Stimulated activated CD4-positive, alpha-beta T cell treated with anti-CD3 and anti-CD28 coated beads, Interleukin-2, amount 100 ng/mL, for 24 hours (primary cell): ENCODE measurements around the gene SV2B.

Experiments
- DNase-seq, 2 donors: peaks; one replicate each; pipeline ENCODE4 v3.0.0-alpha.2; 2020

The SV2B gene

DNA sequence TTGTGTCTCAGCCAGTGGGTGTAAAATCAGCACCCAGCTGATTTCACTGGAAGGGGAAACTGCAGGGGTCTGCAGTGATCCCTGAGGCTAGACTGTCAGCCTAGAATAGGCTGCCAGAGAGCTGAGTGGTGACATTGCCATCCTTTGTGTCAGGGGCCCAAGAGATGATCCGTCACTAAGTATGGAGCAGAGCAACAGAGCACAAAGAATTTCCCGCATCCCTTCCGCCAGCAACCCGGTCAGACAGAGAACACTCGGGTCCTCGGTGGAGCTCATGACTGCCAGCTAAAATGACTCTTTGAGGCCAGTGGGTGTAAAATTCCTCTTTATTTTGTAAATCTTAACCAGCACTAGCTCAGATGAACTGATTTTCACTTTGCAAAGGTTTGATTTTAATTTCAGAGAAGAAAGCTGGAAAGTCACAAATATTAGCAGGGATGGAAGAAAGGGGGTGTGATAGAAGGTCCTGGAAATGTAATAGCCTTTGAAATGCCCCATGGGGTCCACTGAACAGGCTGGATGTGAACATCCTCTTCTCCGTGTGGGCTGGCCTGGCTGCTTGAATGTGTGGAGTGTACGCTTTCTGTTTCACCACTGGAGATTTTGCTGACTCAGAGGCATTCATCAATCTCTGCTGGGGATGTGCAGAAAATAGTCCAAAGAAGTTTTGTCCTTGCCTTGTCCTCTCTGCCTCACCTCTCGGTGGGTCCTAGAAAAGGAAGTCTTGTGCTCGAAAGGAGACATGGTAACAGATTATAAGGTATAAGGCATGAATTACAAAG lies 138.8 kb downstream of the SV2B start:
- no peak for DNase-seq

DNA sequence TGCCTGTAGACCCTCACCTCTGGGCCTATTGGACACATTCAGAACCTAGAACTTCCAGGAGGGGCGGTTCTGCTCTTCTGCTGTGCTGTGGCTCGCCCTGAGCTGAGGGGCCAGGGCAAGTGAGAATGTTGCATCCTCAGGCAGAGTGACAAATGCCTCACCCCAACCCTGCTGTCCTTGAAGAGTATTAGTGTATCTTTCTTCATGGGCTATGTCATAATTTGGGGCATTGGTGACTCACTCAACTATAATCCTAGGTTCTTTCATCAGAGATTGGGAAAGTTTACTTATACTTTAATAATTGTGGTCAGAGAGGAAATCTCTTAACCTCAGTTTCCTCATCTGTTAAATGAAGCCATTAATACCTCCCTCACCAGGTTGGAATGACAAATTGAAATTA lies 143.8 kb downstream of the SV2B start:
- DNase-seq = no peak

DNA sequence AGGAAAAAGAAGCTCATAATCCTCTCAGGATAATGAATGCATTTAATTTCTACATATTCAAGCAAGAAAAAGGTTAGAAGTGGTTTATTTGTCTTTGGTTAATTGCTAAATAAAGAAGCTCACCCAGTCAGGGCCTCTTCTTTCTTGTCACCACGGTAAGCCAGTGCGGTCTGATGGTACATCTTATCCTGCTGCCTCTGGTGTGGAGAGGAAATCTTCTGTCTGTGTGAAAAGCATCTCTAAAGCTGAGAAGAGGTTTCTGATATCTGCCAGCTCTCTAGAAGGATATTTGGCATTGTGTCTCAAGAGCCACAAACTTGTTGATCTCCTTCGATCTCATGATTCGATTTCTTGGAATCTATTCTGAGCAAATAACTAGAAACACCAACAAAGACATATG lies 144.9 kb downstream of the SV2B start:
- no peak for DNase-seq

DNA sequence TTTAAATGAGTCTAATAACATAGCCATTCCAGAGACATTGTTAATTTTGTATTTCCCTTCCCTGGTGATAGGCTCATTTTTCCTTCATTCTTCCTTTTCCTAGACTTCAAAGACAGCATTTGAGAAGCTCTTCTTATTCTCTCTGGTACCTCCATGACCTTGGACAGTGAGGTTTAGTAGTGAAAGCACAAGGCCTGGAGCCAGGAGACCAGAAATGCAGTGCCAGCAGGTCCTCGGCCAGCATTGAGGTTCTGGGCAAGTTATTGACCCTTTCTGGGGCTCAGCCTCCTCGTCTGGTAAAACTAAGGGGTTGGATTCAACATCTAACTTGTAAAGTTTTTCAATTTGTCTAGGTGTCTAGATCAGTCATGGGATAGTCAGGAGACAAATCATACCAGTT lies 146.9 kb downstream of the SV2B start:
- DNase-seq = no peak

DNA sequence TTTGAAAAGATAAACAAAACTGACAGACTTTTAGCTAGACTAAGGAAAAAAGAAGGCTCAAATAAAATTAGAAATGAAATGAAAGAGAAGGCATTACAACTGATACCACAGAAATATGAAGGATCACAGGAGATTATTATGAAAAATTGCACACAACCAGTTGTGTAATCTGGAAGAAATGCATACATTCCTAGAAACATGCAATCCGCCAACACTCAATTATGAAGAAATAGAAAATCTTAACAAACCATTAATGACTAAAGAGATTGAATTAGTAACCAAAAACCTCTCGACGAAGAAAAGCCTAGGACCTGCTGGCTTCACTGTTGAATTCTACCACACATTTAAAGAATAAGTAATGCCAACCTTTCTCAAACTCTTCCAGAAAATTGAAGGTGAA lies 149.5 kb downstream of the SV2B start:
- no peak for DNase-seq

DNA sequence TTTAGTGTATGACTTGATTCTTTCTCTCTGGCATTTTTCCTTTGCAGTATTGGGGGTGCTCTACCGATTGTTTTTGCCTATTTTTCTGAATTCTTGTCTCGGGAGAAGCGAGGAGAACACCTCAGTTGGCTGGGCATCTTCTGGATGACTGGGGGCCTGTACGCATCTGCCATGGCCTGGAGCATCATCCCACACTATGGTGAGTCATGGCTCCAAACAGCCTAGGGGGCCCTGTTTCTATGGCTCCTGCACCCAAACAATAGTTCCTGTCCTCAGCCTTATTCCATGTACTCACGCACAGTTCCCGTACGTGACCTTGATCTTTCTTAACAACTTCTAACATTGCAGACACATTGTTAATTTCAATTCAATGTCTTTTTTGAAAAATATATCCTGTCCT lies 152.3 kb downstream of the SV2B start:
- DNase-seq = no peak

DNA sequence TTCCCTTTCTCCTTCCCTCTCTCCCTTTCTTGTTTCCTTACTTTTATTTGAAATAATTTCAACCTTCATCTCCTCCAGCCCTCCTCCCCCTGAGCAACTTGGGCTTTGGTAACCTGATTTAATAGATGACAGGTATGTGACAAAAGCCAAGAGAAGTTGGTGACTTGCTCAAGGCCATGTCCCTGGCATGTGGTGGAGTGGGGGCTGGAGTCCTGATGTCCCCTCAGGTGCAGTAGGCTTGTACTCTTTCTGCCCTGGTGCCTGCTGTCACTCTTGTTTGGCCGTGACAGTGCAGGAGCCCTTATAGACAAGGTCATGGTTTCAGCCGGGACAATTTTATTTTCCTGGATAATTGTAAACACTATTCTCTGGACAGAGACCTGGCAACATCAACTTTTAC lies 152.7 kb downstream of the SV2B start:
- no peak for DNase-seq

DNA sequence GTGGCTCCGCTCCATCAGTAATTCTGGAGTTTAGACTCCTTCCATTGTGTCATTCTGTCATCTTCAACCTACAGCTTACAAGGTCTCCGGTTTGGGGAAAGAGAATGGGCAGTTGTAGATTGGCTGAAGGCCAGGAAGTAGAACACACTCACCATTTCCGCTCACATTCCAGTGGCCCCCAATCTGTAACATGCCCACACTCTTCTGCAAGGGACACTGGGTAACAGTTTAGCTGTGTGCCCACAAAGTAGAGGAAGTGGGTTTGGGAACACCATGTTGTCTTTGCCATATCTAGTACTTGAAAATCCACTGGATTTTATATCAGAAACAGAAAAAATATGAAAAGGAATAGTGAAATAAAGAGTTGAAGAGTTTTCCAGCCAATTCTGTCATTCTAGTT lies 153.5 kb downstream of the SV2B start:
- DNase-seq = no peak

DNA sequence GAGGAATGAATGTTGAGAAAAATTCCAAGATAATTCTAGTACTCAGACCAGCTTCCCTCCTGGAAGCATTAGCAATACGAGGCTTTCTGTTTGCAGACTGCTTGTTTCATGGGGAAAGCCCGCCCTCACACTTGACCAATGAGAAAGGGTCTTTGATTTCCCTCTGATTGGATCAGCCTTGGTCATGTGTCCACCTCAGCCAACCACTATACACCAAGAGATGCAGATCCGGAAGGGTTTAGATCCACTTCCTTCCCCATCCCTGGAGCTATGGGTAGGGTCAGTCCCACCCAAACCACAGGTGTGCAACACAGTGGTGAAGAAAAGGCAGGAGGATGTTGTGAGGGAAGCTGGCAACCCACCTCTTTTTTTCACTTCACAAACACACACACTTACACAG lies 154.7 kb downstream of the SV2B start:
- DNase-seq = no peak

DNA sequence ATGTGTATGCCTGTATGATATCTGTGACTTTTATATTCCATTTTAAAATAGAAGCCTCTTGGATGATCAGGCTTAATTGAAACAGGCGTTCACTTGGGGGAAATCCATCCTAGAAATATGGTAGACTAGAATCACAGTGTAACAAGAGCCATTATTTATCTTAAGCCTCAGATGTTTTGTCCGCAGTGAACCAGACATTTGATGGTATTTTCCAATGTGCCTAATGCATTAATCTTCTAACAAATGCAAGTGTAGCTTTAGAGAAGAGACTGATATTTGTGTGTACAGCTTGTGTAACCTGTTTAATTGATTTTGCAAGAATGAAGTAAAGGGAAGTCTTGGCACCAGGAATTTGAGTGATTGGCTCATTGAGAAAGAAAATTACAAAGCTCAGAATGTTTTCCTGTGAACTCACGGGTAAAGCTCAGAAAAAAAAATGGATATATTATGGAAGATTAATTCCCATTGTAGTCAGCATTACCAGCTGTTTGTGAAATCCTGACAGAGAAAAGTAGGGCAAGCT lies 155.7 kb downstream of the SV2B start:
- DNase-seq = no peak

DNA sequence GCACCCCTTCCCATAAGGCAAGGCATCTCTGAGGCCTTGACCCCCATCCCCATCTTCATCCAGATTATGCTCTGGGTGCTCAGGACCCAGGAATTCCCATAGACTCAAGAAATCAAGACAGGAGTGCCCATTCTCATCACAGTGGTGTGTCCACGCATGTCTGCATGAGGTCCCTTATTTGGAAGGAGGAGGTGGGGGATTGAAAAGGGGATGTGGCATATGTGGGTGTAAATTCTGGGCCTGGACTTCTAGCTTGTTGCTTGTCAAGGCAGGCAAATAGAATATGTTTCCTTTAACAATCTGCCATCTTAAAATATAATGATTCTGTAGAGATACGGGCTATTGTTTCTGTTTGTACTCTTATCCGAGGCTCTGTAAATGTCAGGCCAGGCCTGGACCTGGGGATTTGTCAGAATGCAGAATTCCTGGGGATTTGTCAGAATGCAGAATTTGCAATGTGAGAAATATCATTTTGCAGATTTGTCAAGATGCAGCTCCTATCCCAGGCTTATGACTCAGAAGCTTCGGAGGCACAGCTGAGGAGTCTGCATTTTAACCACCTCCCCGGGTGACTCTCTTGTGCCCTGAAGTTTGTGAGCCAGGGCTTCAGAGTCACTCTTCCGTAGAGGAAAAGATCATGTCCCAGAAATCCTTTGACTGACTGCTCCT lies 157.8 kb downstream of the SV2B start:
- DNase-seq = no peak

DNA sequence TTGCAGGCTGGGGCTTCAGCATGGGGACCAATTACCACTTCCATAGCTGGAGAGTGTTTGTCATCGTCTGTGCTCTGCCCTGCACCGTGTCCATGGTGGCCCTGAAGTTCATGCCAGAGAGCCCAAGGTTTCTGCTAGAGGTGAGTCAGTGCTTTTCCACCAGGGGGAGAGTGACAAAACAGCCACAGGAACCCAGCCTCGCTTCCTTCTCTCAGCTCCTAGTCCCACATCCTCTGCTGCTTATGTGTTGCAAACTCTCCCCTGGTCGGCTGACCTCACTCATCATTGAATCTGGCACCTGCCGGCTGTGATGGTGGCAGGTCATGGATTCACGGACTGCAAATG lies 158.3 kb downstream of the SV2B start:
- peak in 1 of 2 donors; percentile 5 for DNase-seq

DNA sequence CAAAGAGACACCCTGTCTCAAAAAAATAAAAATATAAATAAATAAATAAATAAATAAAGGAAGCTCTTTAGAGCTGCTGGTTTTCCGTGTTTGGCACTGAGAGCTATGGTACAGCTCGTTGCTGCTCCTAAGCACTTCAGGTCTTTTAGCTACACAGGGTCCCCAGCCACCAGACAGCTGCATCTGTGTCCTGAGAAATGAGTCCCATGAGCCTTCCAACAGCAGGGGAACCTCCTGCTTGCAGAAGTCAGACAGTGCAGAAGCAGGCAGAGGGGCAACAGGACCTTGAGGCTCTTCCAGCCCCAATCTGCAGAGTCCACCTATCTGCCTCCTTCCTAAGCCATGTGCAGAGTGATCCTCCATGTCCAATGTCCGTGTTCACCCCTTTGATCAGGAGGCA lies 159.0 kb downstream of the SV2B start:
- DNase-seq = no peak

DNA sequence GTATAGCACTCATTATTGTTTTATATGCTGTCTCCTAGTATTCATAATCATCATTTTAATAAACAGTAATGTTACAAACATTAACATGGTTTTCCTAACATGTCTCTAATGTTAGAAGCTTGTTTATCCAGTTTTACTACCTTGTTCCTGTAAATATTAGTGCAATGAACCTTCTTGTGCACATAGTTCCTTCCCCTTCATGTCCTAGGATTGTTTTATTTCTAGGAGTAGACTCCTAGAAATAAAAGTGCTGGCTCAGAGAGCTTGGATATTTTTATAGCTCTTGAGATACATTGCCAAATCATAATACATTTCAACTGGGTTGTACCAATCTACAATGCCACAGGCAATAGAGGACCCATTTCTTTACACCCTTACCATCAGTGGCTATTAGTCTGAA lies 161.3 kb downstream of the SV2B start:
- DNase-seq = no peak

DNA sequence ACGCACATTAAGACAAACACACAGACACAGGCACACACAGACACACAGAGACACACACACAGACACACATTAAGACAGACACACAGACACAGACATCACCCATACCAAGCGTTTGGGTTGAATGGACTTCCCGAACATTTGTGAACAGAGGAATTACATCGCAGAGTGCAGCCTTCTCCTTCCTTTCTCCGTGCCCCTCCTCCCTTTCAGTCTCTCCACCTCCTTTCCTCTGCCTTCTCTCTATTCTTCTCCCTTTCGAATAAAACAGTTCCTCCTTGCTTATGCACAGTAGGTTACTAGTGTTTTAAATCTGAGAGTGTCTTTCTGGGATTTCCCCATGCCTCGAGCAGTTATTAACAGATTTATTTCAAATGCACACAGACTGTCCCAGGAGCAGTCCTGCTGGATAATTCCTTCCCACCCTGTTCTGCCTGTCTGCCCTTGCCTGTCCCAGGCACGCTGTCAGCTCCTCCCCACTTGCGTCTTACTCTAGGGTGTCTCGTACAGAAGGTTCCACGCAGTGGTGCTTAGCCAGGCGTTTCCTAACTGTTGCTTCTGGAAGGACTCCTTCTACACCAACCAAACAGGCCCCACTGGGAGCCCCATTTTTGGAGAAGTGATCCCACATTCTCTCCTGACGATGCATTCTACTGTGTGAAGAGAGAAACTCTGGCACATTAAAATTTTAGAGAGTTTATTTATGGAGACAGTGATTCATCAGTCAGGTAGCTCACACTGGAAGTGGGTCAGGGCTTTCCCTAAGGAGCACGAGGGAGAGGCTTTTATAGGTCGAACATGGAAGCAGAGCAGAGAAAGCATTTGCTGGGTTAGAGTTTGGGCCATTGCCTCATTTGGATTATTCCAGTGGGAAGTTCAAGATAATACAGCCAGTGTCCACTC lies 163.8 kb downstream of the SV2B start:
- DNase-seq = no peak

DNA sequence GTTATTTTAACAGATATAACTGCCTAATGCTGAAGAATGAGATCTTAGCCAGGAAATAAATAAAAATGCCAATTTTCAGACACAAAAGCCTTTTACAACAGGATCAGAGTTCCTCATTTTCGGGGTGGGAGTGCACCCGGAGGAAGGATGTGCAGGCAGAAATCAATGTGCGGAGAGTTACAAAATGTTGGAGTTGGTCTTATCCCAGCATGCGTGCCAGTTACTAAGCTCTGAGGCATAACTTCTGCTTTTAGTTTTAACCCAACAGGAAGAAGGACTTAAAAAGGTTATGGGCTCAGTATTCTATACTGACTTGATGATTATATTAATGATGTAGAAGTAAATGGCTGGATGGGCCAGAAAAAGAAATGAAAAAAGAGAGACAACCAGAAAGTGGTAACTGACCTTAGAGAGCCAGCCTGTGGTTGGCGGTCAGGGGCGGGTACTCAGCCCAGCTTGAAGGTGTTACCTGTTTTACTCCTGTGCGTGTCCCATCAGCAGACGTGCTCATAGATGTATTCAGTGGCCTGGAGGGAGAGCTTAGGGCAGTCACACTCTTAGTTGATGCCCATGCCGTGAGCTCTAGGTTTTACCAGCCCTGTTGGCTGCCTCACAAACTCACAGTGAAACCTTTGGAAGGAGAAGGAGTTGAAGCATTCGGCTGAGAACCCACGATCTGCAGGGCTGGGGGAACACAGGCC lies 164.7 kb downstream of the SV2B start:
- DNase-seq = no peak

DNA sequence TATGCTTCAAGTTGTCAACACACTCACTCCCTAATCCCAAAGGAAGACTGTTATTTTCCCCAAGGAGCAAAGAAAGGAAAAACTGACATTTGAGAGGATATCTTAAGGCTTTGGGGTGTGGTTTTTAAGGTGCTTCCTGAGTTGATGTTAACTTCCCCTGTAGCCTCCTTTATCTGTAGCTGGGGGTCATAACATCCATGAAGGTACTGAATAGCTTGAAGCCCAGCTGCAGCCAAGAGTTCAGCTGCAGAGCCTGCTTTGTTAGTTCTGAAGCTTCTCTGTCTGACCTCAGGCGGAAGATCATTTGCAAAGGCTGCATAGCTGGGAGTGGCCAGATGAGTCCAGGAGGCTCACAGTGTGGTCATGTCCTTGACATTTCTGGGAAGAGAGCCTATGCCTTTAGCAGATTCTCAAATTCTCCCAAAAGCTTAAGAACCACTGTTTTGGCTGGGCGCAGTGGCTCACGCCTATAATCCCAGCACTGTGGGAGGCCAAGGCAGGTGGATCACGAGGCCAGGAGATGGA lies 165.4 kb downstream of the SV2B start:
- no peak for DNase-seq

DNA sequence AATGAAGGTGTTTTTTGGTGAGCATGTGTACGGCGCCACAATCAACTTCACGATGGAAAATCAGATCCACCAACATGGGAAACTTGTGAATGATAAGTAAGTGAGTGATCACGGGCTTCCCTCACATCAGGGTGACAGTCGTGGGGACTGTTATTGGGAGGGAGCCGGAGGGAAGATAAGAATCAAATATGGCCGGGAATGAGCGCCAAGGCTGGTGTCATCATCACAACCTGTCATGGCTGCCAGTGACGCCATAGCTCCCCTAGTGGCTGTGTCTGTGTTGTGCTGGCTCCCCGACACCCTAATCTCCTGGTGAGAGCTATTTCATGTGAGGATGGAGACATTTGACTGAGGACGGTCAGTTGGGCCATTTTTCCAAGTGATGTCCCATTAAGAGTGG lies 168.5 kb downstream of the SV2B start:
- DNase-seq = peak in 1 of 2 donors; percentile 29

DNA sequence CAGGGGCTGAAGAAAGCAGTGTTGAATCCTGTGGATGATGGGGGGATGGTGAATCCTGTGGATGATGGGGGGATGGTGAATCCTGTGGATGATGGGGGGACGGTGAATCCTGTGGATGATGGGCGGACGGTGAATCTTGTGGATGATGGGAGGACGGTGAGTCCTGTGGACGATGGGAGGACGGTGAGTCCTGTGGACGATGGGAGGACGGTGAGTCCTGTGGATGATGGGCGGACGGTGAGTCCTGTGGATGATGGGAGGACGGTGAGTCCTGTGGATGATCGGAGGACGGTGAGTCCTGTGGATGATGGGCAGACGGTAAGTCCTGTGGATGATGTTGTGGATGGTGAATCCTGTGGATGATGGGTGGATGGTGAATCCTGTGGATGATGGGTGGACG lies 170.7 kb downstream of the SV2B start:
- no peak for DNase-seq

DNA sequence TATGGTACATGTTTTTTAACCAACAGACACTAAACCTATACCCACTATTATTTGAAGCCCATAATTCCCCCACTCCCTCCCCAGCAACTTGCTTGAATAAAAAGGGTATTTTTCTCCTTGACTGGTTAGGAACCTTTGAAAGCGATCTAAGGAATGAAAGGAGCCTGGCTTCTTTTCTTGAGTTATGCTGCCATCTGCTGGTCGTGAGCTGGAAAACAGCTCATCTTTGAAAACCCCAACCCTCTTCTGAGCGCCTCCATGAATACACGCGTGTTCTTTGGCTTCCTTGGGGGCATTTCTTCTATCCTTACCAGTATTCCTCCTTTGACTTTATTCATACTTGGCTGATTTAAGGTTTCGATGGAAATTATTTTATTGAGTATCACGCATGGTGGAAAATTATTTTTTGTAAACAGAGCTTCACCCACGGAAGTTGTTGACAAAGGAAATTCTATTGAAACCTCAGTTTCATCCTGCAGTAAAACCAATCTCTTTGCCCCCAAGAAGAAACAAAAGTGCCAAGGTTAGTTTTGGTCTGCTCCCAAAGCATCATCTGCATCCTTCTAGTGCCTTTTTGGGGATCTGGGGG lies 171.6 kb downstream of the SV2B start:
- DNase-seq = peak; percentile 56 to 68

DNA sequence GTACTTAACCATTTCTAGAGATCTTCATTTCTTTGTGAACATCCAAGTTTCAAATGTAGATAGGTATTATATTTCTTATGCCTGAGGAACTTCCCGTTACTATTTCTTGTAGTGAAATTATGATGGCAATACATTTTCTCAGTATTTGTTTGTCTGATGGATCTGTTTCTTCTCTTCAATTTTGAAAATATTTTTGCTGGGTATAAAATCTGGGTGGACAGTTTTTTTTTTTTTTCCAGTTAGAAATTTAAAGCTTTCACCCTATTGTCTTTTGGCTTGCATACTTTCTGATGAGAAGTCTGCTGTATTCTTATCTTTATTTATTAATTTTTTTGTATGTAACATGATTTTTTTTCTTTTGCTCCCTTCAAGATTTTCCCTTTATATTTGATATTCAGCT lies 175.8 kb downstream of the SV2B start:
- no peak for DNase-seq

DNA sequence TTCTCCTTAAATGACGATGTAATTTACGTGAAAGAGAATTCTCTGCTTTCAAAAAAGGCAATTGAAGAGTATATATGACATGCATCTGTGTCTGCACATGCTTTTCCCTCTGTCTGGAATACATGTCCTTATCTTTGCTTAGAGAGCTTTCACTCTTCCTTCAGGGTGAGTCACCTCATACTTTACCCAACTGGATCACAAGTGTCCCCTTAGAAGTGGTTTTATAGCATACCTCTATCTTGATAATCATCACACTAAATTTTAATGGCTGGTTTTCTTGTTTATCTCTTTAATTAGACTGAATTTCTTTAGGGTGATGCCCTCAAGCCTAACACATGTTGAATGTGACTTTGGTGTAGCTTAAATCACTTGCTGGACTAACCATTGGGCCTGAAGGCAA lies 178.9 kb downstream of the SV2B start:
- DNase-seq = no peak
